ENCODE results near the gene CTDSPL2. TPM values are rescaled to one million over a fixed set of nuclear protein-coding genes. Genes with fewer than 3 reads are reported as not detected.

Gene CTDSPL2
- total and polyA plus RNA-seq, 2 of the 8 experiments (the other 6 are each of a cell fraction or from before 2014, with no cell fraction given) = 25.2 to 64.7 TPM

DNA sequence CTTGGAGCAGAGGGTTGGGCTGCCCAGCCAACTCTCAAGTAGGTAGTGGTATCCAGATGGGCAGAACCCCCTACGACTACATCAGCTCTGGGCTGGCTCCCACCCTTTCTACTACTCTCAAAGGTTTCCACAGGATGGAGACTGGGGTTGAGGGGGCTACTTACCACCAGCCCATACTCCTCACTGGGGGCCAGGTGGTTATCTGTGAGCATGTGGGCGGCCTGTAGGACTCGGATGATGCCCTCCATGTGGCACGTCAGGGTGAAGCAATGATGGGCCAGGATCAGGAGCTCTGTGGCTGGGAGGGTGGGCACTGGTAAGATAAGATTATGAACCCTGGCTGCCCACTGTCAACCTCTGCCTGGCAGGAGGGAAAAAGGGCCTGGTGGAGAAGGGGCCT, 142.9 kb downstream of the CTDSPL2 start:
- Histone ChIP-seq H3K23me2 (ENCODE audit: low read depth, low read length) (no peaks in the 10 kb centered on the region), H3K14ac (ENCODE audit: insufficient read length) (no peak overlapping the region), H3K4ac (replicated peaks; ENCODE audit: insufficient read length, low read depth, low read length) (no peak overlapping the region), H2AK5ac (ENCODE audit: low read depth, low read length) (no peak overlapping the region), H3K27me3 (replicated peaks in 1 of 4; ENCODE audit: control insufficient read depth in 3 of 4, extremely low read depth in 1 of 4, insufficient read depth in 3 of 4, low read length in 3 of 4) (no peaks in the 10 kb centered on the region), H3K79me2 (ENCODE audit: control insufficient read depth in 1 of 2, insufficient read depth in 2 of 2, low read length in 2 of 2) (no peaks in the 10 kb centered on the region), H3K4me1 (replicated peaks in 1 of 4; ENCODE audit: control insufficient read depth in 3 of 4, insufficient read depth in 4 of 4, low read length in 3 of 4) (no peaks in the 10 kb centered on the region), H3K18ac (ENCODE audit: extremely low read depth, low read length) (no peak overlapping the region), H3K9ac (replicated peaks in 1 of 4; ENCODE audit: extremely low read depth in 1 of 4, low read depth in 3 of 4, low read length in 3 of 4) (no peak overlapping the region), H3K4me3 (ENCODE audit: extremely low read depth in 1 of 4, insufficient read depth in 2 of 4, low read depth in 3 of 4, low read length in 4 of 4) (no peak overlapping the region), H2BK12ac (ENCODE audit: low read depth, low read length) (no peak overlapping the region), H3K36me3 (ENCODE audit: control insufficient read depth in 2 of 4, insufficient read depth in 4 of 4, low read length in 3 of 4) (peaks cover 10 to 34% (median 18%) of the 10 kb centered on the region in 4 experiments), H3K79me1 (ENCODE audit: low read depth, low read length) (no peaks in the 10 kb centered on the region), H2BK20ac (ENCODE audit: low read length) (no peak overlapping the region), H3K23ac (ENCODE audit: insufficient read length) (no peak overlapping the region), H4K5ac (ENCODE audit: insufficient read length, low read depth, low read length) (no peak overlapping the region), H3K4me2 (ENCODE audit: insufficient read depth in 1 of 2, low read depth in 2 of 2, low read length in 2 of 2) (no peak overlapping the region), H4K91ac (replicated peaks; ENCODE audit: insufficient read length, low read length) (no peak overlapping the region), H4K20me1 (replicated peaks in 1 of 2; ENCODE audit: control insufficient read depth in 1 of 2, insufficient read depth in 2 of 2, low read length in 2 of 2) (peaks cover 0 to 2% of the 10 kb centered on the region in 2 experiments), H2BK15ac (ENCODE audit: low read length) (no peak overlapping the region), H3K9me3 (ENCODE audit: insufficient read depth in 2 of 2, low read depth in 1 of 2, low read length in 1 of 2) (peaks cover 5 to 8% of the 10 kb centered on the region in 2 experiments), H4K8ac (ENCODE audit: extremely low read depth, insufficient read depth, low read length) (no peak overlapping the region), H3K56ac (replicated peaks; ENCODE audit: insufficient read length, low read depth, low read length) (no peak overlapping the region), H2AFZ (ENCODE audit: low read length) (no peak overlapping the region), H3K27ac (ENCODE audit: low read depth, low read length) (no peak overlapping the region), H2BK120ac (replicated peaks; ENCODE audit: low read depth, low read length) (no peak overlapping the region), H2BK5ac (ENCODE audit: low read depth, low read length) (no peak overlapping the region)
- ChIA-PET CTCF (ENCODE audit: partially characterized antibody) (no interaction called here), POLR2A (ENCODE audit: partially characterized antibody) (interaction anchor here (1.3 kb wide), 1 partner anchor 143 kb away, joined by 3 read pairs; the partner anchor contains the start of gene CTDSPL2)
- TF ChIP-seq CHD2 (IDR thresholded peaks at IDR 0.05; ENCODE audit: low read length) (no peak), SP2 (IDR thresholded peaks at IDR 0.05; ENCODE audit: low read length) (no peak), TAF7 (optimal IDR thresholded peaks at IDR 0.05; ENCODE audit: borderline replicate concordance, low read depth, low read length) (no peak), EGR1 (IDR thresholded peaks at IDR 0.05; ENCODE audit: borderline replicate concordance, low read depth, low read length) (no peak), BCL11A (IDR thresholded peaks at IDR 0.05; ENCODE audit: low read depth in 2 of 2, low read length in 2 of 2) (no peak), NRF1 (IDR thresholded peaks at IDR 0.05; ENCODE audit: low read depth, low read length) (no peak), BACH1 (IDR thresholded peaks at IDR 0.05; ENCODE audit: low read length) (no peak), KDM1A (IDR thresholded peaks at IDR 0.05; ENCODE audit: borderline replicate concordance, low read length) (no peak), SUZ12 (IDR thresholded peaks at IDR 0.05; ENCODE audit: low read length) (no peak), TCF12 (IDR thresholded peaks at IDR 0.05; ENCODE audit: low read depth, low read length) (no peak), CBX5 (IDR thresholded peaks at IDR 0.05; ENCODE audit: low read depth, low read length) (no peak), EP300 (IDR thresholded peaks at IDR 0.05; ENCODE audit: borderline replicate concordance in 1 of 2, low read depth in 2 of 2, low read length in 2 of 2) (no peak), BRCA1 (IDR thresholded peaks at IDR 0.05; ENCODE audit: low read depth, low read length) (no peak)
- TF ChIP-seq, protein P1, sequence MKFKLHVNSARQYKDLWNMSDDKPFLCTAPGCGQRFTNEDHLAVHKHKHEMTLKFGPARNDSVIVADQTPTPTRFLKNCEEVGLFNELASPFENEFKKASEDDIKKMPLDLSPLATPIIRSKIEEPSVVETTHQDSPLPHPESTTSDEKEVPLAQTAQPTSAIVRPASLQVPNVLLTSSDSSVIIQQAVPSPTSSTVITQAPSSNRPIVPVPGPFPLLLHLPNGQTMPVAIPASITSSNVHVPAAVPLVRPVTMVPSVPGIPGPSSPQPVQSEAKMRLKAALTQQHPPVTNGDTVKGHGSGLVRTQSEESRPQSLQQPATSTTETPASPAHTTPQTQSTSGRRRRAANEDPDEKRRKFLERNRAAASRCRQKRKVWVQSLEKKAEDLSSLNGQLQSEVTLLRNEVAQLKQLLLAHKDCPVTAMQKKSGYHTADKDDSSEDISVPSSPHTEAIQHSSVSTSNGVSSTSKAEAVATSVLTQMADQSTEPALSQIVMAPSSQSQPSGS (IDR thresholded peaks at IDR 0.05; ENCODE audit: low read length) = no peak
- FAIRE-seq = no peak
- DNase-seq (ENCODE audit: low read depth in 1 of 2, low spot score in 2 of 2) = no peak
- WGBS, 2 experiments (ENCODE audit: extremely low coverage in 1 of 2, insufficient coverage in 1 of 2, insufficient read length in 1 of 2, insufficient replicate concordance in 2 of 2, low coverage in 1 of 2, low lambda C conversion rate in 2 of 2, missing lambda C conversion rate in 1 of 2) = 89% methylated on average over 4 of the region's 4 CpGs; no CpG with 5 or more reads in 1 of the 2 experiments
